PFSK-1 (cell line): ENCODE data around the gene PEAR1.

Experiments
- FOXP2 ChIP-seq: optimal IDR thresholded peaks from 2 replicates; pipeline ENCODE3; 2011; ENCODE audit warnings: borderline replicate concordance, control low read depth, inconsistent platforms; ENCODE audit not compliant: insufficient read depth; ENCODE audit errors: extremely low read length, extremely low read depth
- POLR2AphosphoS5 ChIP-seq: IDR thresholded peaks from 2 replicates; pipeline ENCODE4 v1.6.1; 2012; ENCODE audit warnings: low read depth, mild to moderate bottlenecking, control low read depth, low read length, moderate library complexity
- SIN3A ChIP-seq: IDR thresholded peaks from 2 replicates; pipeline ENCODE4 v1.6.1; 2012; ENCODE audit warnings: mild to moderate bottlenecking, low read length, moderate library complexity, borderline replicate concordance; ENCODE audit not compliant: insufficient read depth
- TAF1 ChIP-seq: IDR thresholded peaks from 2 replicates; pipeline ENCODE4 v1.6.1; 2012; ENCODE audit warnings: low read length, control low read depth, borderline replicate concordance; ENCODE audit not compliant: insufficient read depth
- TF ChIP-seq, protein P1 (sequence below), 2 experiments: IDR thresholded peaks; 2 replicates each; pipeline versions ENCODE4 v1.6.1 to v1.8.0; 2011 to 2012; ENCODE audit warnings: low read depth in 2 of 2, low read length in 2 of 2, control low read depth in 1 of 2, inconsistent platforms in 1 of 2, mild to moderate bottlenecking in 1 of 2, moderate library complexity in 1 of 2; ENCODE audit not compliant: insufficient read depth in 1 of 2

DNA sequence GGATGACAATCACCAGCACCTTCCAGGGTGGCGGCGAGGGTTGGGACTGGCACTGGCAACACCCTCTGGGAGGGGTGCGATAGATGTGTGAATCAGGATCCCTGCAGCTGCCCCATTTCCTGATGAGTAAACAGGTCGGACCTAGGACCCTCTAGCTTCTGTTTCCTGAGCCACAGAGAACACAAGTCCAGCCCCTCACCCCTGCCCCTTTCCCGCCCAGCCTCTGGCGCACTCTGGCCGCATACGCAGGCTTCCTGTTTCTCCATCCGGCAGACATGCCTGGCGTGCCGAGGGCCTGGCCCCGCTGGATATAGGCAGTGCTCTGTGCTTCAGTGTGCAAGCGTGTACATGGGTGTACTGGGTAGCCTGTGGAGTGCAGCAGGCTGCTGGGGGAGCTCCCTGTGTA lies 4.6 kb downstream of the PEAR1 start:
- TF ChIP-seq POLR2AphosphoS5 = peak; percentile 56; the same call in 1 of the 2 replicates
- no peak for TF ChIP-seq SIN3A
- no peak for TF ChIP-seq FOXP2
- TF ChIP-seq TAF1 = no peak
- TF ChIP-seq, protein P1, sequence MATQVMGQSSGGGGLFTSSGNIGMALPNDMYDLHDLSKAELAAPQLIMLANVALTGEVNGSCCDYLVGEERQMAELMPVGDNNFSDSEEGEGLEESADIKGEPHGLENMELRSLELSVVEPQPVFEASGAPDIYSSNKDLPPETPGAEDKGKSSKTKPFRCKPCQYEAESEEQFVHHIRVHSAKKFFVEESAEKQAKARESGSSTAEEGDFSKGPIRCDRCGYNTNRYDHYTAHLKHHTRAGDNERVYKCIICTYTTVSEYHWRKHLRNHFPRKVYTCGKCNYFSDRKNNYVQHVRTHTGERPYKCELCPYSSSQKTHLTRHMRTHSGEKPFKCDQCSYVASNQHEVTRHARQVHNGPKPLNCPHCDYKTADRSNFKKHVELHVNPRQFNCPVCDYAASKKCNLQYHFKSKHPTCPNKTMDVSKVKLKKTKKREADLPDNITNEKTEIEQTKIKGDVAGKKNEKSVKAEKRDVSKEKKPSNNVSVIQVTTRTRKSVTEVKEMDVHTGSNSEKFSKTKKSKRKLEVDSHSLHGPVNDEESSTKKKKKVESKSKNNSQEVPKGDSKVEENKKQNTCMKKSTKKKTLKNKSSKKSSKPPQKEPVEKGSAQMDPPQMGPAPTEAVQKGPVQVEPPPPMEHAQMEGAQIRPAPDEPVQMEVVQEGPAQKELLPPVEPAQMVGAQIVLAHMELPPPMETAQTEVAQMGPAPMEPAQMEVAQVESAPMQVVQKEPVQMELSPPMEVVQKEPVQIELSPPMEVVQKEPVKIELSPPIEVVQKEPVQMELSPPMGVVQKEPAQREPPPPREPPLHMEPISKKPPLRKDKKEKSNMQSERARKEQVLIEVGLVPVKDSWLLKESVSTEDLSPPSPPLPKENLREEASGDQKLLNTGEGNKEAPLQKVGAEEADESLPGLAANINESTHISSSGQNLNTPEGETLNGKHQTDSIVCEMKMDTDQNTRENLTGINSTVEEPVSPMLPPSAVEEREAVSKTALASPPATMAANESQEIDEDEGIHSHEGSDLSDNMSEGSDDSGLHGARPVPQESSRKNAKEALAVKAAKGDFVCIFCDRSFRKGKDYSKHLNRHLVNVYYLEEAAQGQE (IDR thresholded peaks at IDR 0.05; ENCODE audit: insufficient read depth in 1 of 2, low read depth in 2 of 2, low read length in 2 of 2) = no peak
